Measurements from ENCODE around the gene CHST4. TPM values are rescaled to one million over a fixed set of nuclear protein-coding genes. Genes with fewer than 3 reads are reported as not detected.

Gene CHST4
- total RNA-seq, 2 experiments from 2014 or later = 0.29 to 4.5 TPM

GRCh38 chr16:71567931-71568330 lies 41.7 kb downstream of the CHST4 start:
- intact Hi-C loops (cut with micrococcal nuclease; ENCODE audit: unreplicated experiment) = loop anchor here (5.0 to 10.0 kb wide), 3 partner anchors 317 to 527 kb away; partner anchors contain the start of genes DHX38, TXNL4B and ZNF821
- H3K79me2 ChIP-seq (ENCODE audit: insufficient read depth, low read depth, low read length) = no peaks in the 10 kb centered on the region
- no peak for DNase-seq (ENCODE audit: low spot score)
- ChIA-PET POLR2A (no interaction called here), CTCF (ENCODE audit: unreplicated experiment) (no interaction called here)
- H3K9me2 ChIP-seq (ENCODE audit: insufficient read depth, low read length) = no peaks in the 10 kb centered on the region
- no TSS peak for BruUV-seq (replicated peaks)
- H3K27ac ChIP-seq (ENCODE audit: low read depth, low read length, poor library complexity, severe bottlenecking) = no peak overlapping the region
- H3K36me3 ChIP-seq (ENCODE audit: insufficient read depth, low read length) = no peaks in the 10 kb centered on the region
- H4K20me1 ChIP-seq (ENCODE audit: insufficient read depth, low read length) = no peaks in the 10 kb centered on the region
- no peak overlapping the region for H3K4me3 ChIP-seq (ENCODE audit: low read depth, low read length, poor library complexity, severe bottlenecking)
- H3K4me1 ChIP-seq (ENCODE audit: insufficient read depth, low read length, poor library complexity, severe bottlenecking) = peaks cover 29% of the 10 kb centered on the region
- TF ChIP-seq EZH2phosphoT487 (IDR thresholded peaks at IDR 0.05; ENCODE audit: borderline replicate concordance, low read depth, low read length) = no peak
- TF ChIP-seq, protein P1, sequence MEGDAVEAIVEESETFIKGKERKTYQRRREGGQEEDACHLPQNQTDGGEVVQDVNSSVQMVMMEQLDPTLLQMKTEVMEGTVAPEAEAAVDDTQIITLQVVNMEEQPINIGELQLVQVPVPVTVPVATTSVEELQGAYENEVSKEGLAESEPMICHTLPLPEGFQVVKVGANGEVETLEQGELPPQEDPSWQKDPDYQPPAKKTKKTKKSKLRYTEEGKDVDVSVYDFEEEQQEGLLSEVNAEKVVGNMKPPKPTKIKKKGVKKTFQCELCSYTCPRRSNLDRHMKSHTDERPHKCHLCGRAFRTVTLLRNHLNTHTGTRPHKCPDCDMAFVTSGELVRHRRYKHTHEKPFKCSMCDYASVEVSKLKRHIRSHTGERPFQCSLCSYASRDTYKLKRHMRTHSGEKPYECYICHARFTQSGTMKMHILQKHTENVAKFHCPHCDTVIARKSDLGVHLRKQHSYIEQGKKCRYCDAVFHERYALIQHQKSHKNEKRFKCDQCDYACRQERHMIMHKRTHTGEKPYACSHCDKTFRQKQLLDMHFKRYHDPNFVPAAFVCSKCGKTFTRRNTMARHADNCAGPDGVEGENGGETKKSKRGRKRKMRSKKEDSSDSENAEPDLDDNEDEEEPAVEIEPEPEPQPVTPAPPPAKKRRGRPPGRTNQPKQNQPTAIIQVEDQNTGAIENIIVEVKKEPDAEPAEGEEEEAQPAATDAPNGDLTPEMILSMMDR (conservative IDR thresholded peaks at IDR 0.05; ENCODE audit: low read length) = no peak
- peaks cover 6% of the 10 kb centered on the region; the same call in 1 of the 2 replicates for H3K9me3 ChIP-seq (ENCODE audit: low read length)
- no peak overlapping the region for H2AFZ ChIP-seq (ENCODE audit: low read length)
- H3K4me2 ChIP-seq (ENCODE audit: low read length) = no peak overlapping the region

- TF ChIP-seq, protein P1 (conservative IDR thresholded peaks at IDR 0.05; ENCODE audit: low read length) = no peak
- no peak for TF ChIP-seq EZH2phosphoT487 (IDR thresholded peaks at IDR 0.05; ENCODE audit: borderline replicate concordance, low read depth, low read length)
- Histone ChIP-seq H4K20me1 (ENCODE audit: insufficient read depth, low read length) (no peaks in the 10 kb centered on the region), H3K27ac (ENCODE audit: low read depth, low read length, poor library complexity, severe bottlenecking) (no peak overlapping the region), H3K36me3 (ENCODE audit: insufficient read depth, low read length) (no peaks in the 10 kb centered on the region), H3K9me2 (ENCODE audit: insufficient read depth, low read length) (no peaks in the 10 kb centered on the region), H3K79me2 (ENCODE audit: insufficient read depth, low read depth, low read length) (no peaks in the 10 kb centered on the region), H3K4me2 (ENCODE audit: low read length) (no peak overlapping the region), H3K4me1 (ENCODE audit: insufficient read depth, low read length, poor library complexity, severe bottlenecking) (peaks cover 25% of the 10 kb centered on the region), H2AFZ (ENCODE audit: low read length) (no peak overlapping the region), H3K4me3 (ENCODE audit: low read depth, low read length, poor library complexity, severe bottlenecking) (no peak overlapping the region), H3K9me3 (ENCODE audit: low read length) (peaks cover under 1% of the 10 kb centered on the region; the same call in 1 of the 2 replicates)
- ChIA-PET CTCF (ENCODE audit: unreplicated experiment) (no interaction called here), POLR2A (no interaction called here)
- no TSS peak for BruUV-seq (replicated peaks)
- no peak for DNase-seq (ENCODE audit: low spot score)
- intact Hi-C loops (cut with micrococcal nuclease; ENCODE audit: unreplicated experiment) = loop anchor here (5.0 to 10.0 kb wide), 3 partner anchors 316 to 526 kb away; partner anchors contain the start of genes DHX38, TXNL4B and ZNF821
Measured at GRCh38 chr16:71568551-71568950, 42.3 kb downstream of the CHST4 start.

- no peaks in the 10 kb centered on the region for H3K9me2 ChIP-seq (ENCODE audit: insufficient read depth, low read length)
- CTCF ChIA-PET (ENCODE audit: unreplicated experiment) = no interaction called here
- no peak overlapping the region for H3K27ac ChIP-seq (ENCODE audit: low read depth, low read length, poor library complexity, severe bottlenecking)
- no peaks in the 10 kb centered on the region for H4K20me1 ChIP-seq (ENCODE audit: insufficient read depth, low read length)
- POLR2A ChIA-PET = no interaction called here
- intact Hi-C loops (cut with micrococcal nuclease; ENCODE audit: unreplicated experiment) = loop anchor here (5.0 to 10.0 kb wide), 3 partner anchors 315 to 525 kb away; partner anchors contain the start of genes DHX38, TXNL4B and ZNF821
- H3K4me1 ChIP-seq (ENCODE audit: insufficient read depth, low read length, poor library complexity, severe bottlenecking) = peaks cover 17% of the 10 kb centered on the region
- no peaks in the 10 kb centered on the region for H3K9me3 ChIP-seq (ENCODE audit: low read length)
- TF ChIP-seq EZH2phosphoT487 (IDR thresholded peaks at IDR 0.05; ENCODE audit: borderline replicate concordance, low read depth, low read length) = no peak
- TF ChIP-seq, protein P1 (conservative IDR thresholded peaks at IDR 0.05; ENCODE audit: low read length) = no peak
- H3K79me2 ChIP-seq (ENCODE audit: insufficient read depth, low read depth, low read length) = no peaks in the 10 kb centered on the region
- no peak overlapping the region for H3K4me2 ChIP-seq (ENCODE audit: low read length)
- no peak overlapping the region for H3K4me3 ChIP-seq (ENCODE audit: low read depth, low read length, poor library complexity, severe bottlenecking)
- DNase-seq (ENCODE audit: low spot score) = no peak
- no peak overlapping the region for H2AFZ ChIP-seq (ENCODE audit: low read length)
- no peaks in the 10 kb centered on the region for H3K36me3 ChIP-seq (ENCODE audit: insufficient read depth, low read length)
- no TSS peak for BruUV-seq (replicated peaks)
Measured at GRCh38 chr16:71569621-71570020, 43.4 kb downstream of the CHST4 start.

All from OCI-LY7 (cell line).